HT1080 (cell line): ENCODE results near the gene KDM4E. TPM values are rescaled to one million over a fixed set of nuclear protein-coding genes. Genes with fewer than 3 reads are reported as not detected.
"Not testable (repeated sequence)": the region's sequence is repeated elsewhere in the genome, so short reads cannot be mapped to it uniquely, and the experiment has no call there.

Experiments
- DNase-seq: peaks from one replicate; pipeline ENCODE4 v3.0.0-alpha.2; 2015; ENCODE audit warnings: low read depth
- polyA plus RNA-seq, 2 experiments: library from polyadenylated mRNA; depleted of rRNA; stranded (reverse); fragments of >200 nt; gene quantifications; 2 replicates each; pipeline ENCODE4 v1.2.3, GENCODE V29; 2015
- total RNA-seq: library from RNA; depleted of rRNA; stranded (reverse); fragments of >200 nt; shearing (Covaris generic); gene quantifications from 2 replicates; pipeline ENCODE4 v1.2.3, GENCODE V29; 2014; rRNA removed

The KDM4E gene
- not detected in 2 replicates for total RNA-seq
- polyA plus RNA-seq (2015; cell fraction: cytosol; rRNA removed) = not detected in 2 replicates
- polyA plus RNA-seq (2015; cell fraction: nucleus; rRNA removed) = not detected in 2 replicates

- no peak for DNase-seq
Observed at GRCh38 chr11:95024958-95025357, at the start of gene KDM4E. TSS of gene KDM4E (plus strand) at chr11:95025258. CDS start at chr11:95025558, 300 bp downstream.

GRCh38 chr11:94975599-94975998 lies 49.5 kb upstream of the KDM4E start:
- DNase-seq = no peak

- no peak for DNase-seq
Observed at GRCh38 chr11:94987378-94987777, 37.7 kb upstream of the KDM4E start.

- DNase-seq = no peak
Observed at GRCh38 chr11:94988748-94989147, 36.3 kb upstream of the KDM4E start.

GRCh38 chr11:94993400-94993943 lies 31.6 kb upstream of the KDM4E start:
- DNase-seq = no peak

- no peak for DNase-seq
Observed at GRCh38 chr11:94997437-94997836, 27.6 kb upstream of the KDM4E start.

- no peak for DNase-seq
Observed at GRCh38 chr11:94998285-94998684, 26.8 kb upstream of the KDM4E start.

GRCh38 chr11:95003716-95004115 lies 21.3 kb upstream of the KDM4E start:
- DNase-seq = no peak

- no peak for DNase-seq
Observed at GRCh38 chr11:95005642-95006041, 19.4 kb upstream of the KDM4E start.

GRCh38 chr11:95011376-95011775 lies 13.7 kb upstream of the KDM4E start:
- no peak for DNase-seq

- DNase-seq = no peak
Observed at GRCh38 chr11:95014184-95014821, 10.8 kb upstream of the KDM4E start.

GRCh38 chr11:95016139-95016538 lies 8.9 kb upstream of the KDM4E start:
- DNase-seq = no peak

GRCh38 chr11:95021468-95021867 lies 3.6 kb upstream of the KDM4E start:
- DNase-seq = not testable (repeated sequence)

GRCh38 chr11:95025594-95025993 lies 536 bp downstream of the KDM4E start:
- DNase-seq = not testable (repeated sequence)

GRCh38 chr11:95028357-95028756 lies 3.3 kb downstream of the KDM4E start:
- no peak for DNase-seq

- no peak for DNase-seq
Observed at GRCh38 chr11:95033051-95033450, 8.0 kb downstream of the KDM4E start.

- no peak for DNase-seq
Observed at GRCh38 chr11:95035316-95035715, 10.3 kb downstream of the KDM4E start.

- not testable (repeated sequence) for DNase-seq
Observed at GRCh38 chr11:95037356-95038035, 12.4 kb downstream of the KDM4E start.

GRCh38 chr11:95042239-95042638 lies 17.2 kb downstream of the KDM4E start:
- no peak for DNase-seq

GRCh38 chr11:95042906-95043305 lies 17.8 kb downstream of the KDM4E start:
- no peak for DNase-seq

GRCh38 chr11:95044010-95044409 lies 19.0 kb downstream of the KDM4E start:
- no peak for DNase-seq

GRCh38 chr11:95045812-95046211 lies 20.8 kb downstream of the KDM4E start:
- DNase-seq = no peak

- not testable (repeated sequence) for DNase-seq
Observed at GRCh38 chr11:95049122-95049521, 24.1 kb downstream of the KDM4E start, which contains the start of gene KDM4F. TSS of gene KDM4F (plus strand) at chr11:95049422.
